ENCODE results near the gene DHX34. TPM values are rescaled to one million over a fixed set of nuclear protein-coding genes. Genes with fewer than 3 reads are reported as not detected.

The DHX34 gene
- total RNA-seq, 2 donors from 2014 or later, result 17.7 to 43.9 TPM

DNA sequence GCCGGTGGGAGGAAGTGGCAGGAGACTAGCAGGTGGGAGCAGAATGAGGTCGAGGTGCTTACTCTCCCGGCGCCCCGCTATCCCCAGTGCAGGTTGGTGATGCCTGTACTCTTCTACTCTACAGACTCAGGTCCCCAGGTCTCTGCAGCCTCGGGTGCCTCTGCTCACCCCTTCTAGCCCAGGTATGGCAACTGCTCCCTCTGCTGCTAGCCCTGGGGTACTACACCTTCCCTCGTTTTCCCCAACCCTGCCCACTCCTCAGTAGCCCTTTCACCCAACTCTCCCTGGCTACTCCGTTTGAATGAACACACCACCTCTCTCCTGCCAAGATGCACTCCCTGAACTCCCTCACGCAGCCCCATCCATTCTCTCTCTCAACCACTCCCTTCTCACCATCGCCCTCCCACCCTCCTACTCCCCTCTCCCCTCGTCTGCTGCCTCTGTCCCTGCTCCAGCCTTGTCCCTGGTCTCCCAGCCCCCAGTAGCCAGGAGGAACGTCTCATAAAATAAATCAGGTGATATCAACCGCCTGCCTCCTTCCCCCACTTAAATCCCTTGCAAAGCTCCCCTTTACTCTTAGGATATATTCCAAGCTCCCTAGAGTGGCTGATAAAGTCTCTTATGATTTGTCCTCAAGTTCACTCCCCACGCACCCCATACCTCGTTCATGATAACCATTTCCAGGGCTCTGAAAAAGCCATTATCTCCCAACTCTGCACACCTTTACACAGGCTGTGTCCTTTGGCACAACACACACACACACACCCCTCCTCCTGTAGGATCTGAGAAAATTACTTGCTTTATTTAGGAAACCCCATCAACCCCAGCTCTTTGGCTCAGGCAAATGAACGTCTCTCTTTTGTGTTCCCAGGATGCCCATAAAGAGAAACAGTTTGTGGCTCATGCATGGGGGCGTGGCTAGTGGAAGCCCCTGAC, 78.4 kb downstream of the DHX34 start:
- H3K9me3 Mint-ChIP-seq, result no peaks in the 10 kb centered on the region
- no peak overlapping the region for H3K4me3 Mint-ChIP-seq
- H3K36me3 Mint-ChIP-seq, result peaks cover 8% of the 10 kb centered on the region
- peaks cover 24 to 36% of the 10 kb centered on the region in 2 donors for H3K27me3 Mint-ChIP-seq
- ATAC-seq, result peak; percentile 41 to 53
- DNase-seq (ENCODE audit: low spot score), result no peak
- H3K27ac Mint-ChIP-seq, result no peak overlapping the region
- H3K4me1 Mint-ChIP-seq (ENCODE audit: low read depth in 2 of 2), result peaks cover 5 to 13% of the 10 kb centered on the region in 2 donors

DNA sequence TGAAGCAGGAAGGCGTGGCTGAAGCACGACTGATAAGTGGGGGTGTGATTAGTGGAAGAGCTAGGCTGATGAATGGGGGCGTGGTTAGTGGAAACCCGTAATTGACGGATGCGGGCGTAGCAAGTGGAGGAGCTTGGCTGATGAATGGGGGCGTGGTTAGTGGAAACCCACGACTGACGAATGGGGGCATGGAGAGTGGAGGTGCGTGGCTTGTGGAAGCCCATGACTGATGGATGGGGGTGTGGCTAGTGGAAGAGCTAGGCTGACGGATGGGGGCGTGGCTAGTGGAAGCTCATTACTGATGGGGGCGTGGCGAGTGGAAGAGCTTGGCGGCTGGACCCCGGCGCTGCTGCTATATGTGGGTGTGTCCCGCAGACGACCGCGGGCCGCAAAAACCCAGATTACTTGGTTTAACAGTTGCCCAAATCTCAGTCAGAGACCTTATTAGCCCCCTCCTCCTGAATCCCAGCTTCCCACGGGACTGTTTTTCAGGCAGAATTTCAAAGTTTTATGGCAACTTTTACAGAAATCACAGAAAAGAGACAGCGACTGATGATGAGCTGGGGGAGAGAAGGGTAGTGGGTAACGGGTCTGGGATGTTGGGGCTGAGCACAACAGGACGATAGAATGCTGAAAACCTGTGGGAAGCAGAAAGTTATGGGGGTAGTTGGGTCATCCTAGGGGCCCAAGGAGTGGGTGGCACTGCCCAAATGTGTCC, 79.2 kb downstream of the DHX34 start:
- no peaks in the 10 kb centered on the region for H3K36me3 Mint-ChIP-seq
- DNase-seq (ENCODE audit: low spot score) (peak; percentile 86), ATAC-seq (peak; percentile 84 to 92)
- H3K27ac Mint-ChIP-seq, result no peak overlapping the region
- H3K4me3 Mint-ChIP-seq, result no peak overlapping the region
- H3K9me3 Mint-ChIP-seq, result no peaks in the 10 kb centered on the region
- peaks cover 0 to 8% of the 10 kb centered on the region in 2 donors for H3K4me1 Mint-ChIP-seq (ENCODE audit: low read depth in 2 of 2)
- H3K27me3 Mint-ChIP-seq, result peaks cover 24 to 32% of the 10 kb centered on the region in 2 donors

DNA sequence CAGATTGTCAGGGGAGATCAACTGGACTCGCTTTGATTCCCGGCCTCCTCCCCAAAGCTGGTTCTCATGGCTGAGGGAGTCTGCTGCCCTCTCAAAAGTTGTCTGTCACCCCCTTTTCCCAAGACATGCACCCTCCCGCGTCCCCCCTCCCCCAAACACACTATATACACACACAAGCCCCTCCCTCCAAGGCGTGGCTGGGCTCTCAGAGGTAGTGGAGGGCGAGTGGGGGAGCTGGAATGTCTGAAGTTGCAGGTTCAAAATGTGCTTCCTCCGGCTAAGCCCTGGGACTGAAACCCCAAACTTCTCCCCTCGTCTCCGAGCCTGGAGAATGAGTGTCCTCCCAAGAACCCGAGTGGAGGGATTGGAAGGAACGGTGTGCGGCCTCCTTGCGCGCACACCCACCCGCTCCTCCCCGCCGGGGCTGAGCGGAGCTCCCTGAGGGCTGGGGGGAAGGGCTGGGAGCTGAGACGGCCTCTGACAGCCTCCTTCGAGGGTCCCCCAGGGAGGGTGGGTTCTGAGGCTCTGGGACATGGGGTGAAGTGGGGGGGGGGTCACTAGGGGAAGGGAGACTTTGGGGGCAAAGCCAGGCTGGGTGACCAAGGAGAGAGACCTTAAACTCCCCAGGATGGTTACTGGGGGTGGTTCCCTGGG, 80.2 kb downstream of the DHX34 start:
- no peaks in the 10 kb centered on the region for H3K9me3 Mint-ChIP-seq
- DNase-seq (ENCODE audit: low spot score), result no peak
- H3K4me3 Mint-ChIP-seq, result no peak overlapping the region
- H3K36me3 Mint-ChIP-seq, result no peaks in the 10 kb centered on the region
- no peak for ATAC-seq
- peaks cover 22 to 29% of the 10 kb centered on the region in 2 donors for H3K27me3 Mint-ChIP-seq
- H3K4me1 Mint-ChIP-seq (ENCODE audit: low read depth in 2 of 2), result peaks cover 0 to 8% of the 10 kb centered on the region in 2 donors
- no peak overlapping the region for H3K27ac Mint-ChIP-seq

DNA sequence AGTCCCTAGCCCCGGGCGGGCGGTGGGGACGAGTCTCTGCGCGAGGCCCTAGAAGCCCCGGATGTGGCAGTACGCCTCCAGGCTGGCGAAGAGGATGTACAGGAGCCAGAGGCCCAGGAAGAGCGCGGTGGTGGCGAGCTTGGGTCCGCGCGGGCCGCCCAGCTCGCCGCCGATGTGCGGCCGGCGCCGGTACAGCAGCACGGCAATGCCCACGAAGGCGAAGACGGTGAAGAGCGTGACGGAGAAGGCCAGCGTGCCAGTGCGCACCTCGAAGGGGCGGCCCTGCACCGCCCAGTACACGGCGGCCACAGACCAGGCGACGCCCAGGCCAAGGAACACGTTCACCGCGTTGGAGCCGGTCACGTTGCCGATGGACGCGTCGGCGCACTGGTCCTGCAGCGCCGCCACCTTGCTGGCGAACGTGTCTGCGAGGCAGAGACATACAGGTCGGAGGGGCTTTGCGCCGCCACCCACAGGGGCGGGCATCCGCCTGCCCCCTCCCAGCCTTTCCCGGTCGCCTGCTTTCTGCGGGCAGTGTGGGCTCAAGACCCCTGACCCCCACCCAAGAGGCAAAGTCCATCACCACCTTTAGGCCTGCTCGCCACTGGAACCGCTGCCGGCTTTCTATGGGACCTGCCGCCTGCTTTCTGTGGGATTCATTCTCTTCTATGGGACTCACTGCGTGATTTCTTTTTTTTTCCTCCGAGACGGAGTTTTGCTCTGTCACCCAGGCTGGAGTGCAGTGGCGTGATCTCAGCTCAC, 81.1 kb downstream of the DHX34 start:
- Mint-ChIP-seq H3K36me3 (no peaks in the 10 kb centered on the region), H3K27me3 (peaks cover 26 to 28% of the 10 kb centered on the region in 2 donors), H3K4me3 (peak overlapping the region; percentile 36), H3K4me1 (ENCODE audit: low read depth in 2 of 2) (peaks cover 2 to 8% of the 10 kb centered on the region in 2 donors), H3K27ac (no peak overlapping the region), H3K9me3 (no peaks in the 10 kb centered on the region)
- no peak for DNase-seq (ENCODE audit: low spot score)
- peak; percentile 68 to 70 for ATAC-seq

DNA sequence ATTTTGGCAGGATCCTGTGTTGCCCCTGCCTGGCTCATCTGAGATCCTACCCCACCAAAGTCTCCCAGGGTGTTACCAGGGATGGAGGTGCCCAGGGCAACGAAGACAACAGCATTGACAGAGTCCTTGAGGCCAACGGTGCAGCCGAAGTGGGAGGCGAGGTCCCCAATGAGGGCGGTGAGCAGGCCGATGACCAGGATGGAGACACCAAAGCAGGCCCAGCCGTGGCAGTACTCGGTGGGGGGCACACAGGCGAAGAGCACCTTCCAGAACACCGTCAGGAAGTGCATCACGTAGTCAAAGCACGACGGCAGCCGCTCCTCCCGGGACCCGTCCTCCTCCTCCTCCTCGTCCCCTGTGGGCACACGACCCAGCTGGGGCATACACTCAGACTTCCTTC, 83.0 kb downstream of the DHX34 start:
- Mint-ChIP-seq H3K27me3 (peaks cover 32 to 39% of the 10 kb centered on the region in 2 donors), H3K4me1 (ENCODE audit: low read depth in 2 of 2) (peaks cover 16% of the 10 kb centered on the region in 2 donors), H3K4me3 (no peak overlapping the region), H3K27ac (no peak overlapping the region), H3K9me3 (no peaks in the 10 kb centered on the region), H3K36me3 (no peaks in the 10 kb centered on the region)
- DNase-seq (ENCODE audit: low spot score) (no peak), ATAC-seq (no peak)

Other genes with a start within 250 kb of the DHX34 start
- gene ZC3H4, start 235.5 kb upstream of the DHX34 start, total RNA-seq, result 100 to 1,000 TPM; 150 to 169 TPM
- gene SAE1, start 218.5 kb upstream of the DHX34 start, total RNA-seq, result 100 to 1,000 TPM in 1 of 2 donors, 10 to 100 TPM in 1; 95.6 to 158 TPM
- gene BBC3, start 118.1 kb upstream of the DHX34 start, total RNA-seq, result 1 to 10 TPM; 4.8 to 9.7 TPM
- gene CCDC9, start 92.8 kb upstream of the DHX34 start, total RNA-seq, result 10 to 100 TPM; 42.8 to 58.4 TPM
- 10 to 100 TPM; 14.0 to 16.1 TPM for gene INAFM1, start 74.4 kb upstream of the DHX34 start, total RNA-seq
- gene C5AR1, start 39.5 kb upstream of the DHX34 start, total RNA-seq, result 1 to 10 TPM; 1.3 to 7.6 TPM
- 1 to 10 TPM in 1 of 2 donors, under 1 TPM in 1; 0.19 to 2.6 TPM for gene C5AR2, start 17.1 kb upstream of the DHX34 start, total RNA-seq
- not detected for gene MEIS3, start 70.2 kb downstream of the DHX34 start, total RNA-seq
- gene SLC8A2, start 122.6 kb downstream of the DHX34 start, total RNA-seq, result not detected
- gene KPTN, start 134.9 kb downstream of the DHX34 start, total RNA-seq, result 10 to 100 TPM in 1 of 2 donors, 1 to 10 TPM in 1; 4.9 to 11.4 TPM
- gene NAPA, start 165.7 kb downstream of the DHX34 start, total RNA-seq, result 10 to 100 TPM; 69.9 to 78.8 TPM
- gene ZNF541, start 223.8 kb downstream of the DHX34 start, total RNA-seq, result under 1 TPM in 1 of 2 donors, not detected in 1; 0.10 TPM